Hematopoietic multipotent progenitor cell treated with erythropoietin and hydrocortisone succinate and interleukin-3 and kit ligand, for 15 days (in vitro differentiated cells): Measurements from ENCODE around the gene SEMA5A.
"Not testable (repeated sequence)": the region's sequence is repeated elsewhere in the genome, so short reads cannot be mapped to it uniquely, and the experiment has no call there.

Experiments
- DNase-seq: peaks from one replicate; pipeline ENCODE4 v3.0.0-alpha.2; 2015; ENCODE audit warnings: low spot score

SEMA5A gene

GRCh38 chr5:9438596-9439354, 107.1 kb downstream of the SEMA5A start:
- no peak for DNase-seq

GRCh38 chr5:9437741-9438240, 108.1 kb downstream of the SEMA5A start:
- DNase-seq = no peak

DNA sequence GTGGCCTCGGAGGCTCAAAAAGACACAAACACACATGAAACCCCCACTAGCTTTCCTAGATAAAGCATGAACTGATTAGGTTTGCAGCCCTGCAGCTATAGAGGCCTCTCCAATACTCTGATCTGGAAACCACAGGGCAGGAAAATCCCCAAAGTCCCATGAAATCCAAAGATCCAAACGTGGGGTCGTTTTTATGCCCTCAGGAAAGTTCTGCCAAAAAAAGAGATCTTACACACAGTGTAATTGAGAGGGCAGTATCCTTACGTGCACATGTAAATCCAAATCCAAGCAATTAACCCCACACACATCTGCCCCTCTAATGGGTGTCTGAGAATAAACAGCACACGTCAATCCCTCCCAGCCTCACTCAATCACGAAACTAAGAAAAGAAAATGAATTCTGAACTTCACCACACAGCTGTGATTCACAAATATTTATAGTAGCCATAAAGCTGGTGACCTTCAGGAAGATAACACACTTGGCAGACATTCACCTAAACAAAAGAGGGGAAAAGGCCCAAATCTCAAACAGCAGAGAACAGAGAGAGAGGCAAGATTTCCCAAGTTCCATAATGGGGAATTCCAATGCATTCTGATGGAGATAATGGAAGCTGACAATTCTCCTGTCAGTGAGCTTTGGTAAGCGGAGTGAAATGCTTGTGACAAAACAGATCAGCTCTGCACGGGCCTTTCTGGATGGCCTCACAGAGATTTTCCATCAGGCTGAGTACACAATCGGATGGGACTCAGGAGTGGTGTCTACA, 114.2 kb downstream of the SEMA5A start:
- DNase-seq = no peak

DNA sequence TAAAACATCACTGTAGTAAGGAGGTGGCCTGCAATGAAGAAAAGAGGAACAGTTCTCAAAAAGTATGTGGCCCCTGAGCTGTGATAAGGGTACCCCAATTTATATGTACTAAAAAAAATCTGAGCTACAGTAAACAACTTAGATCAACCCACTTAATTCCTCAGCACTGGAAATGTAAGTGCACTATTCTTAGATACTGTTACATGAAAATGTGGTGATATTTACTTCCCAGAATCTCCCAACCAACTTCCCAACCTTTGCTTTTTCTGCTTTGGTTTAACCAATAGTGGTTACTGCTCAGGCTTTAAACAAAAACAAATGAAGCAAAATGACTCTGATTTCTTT, 114.8 kb downstream of the SEMA5A start:
- DNase-seq = no peak

GRCh38 chr5:9430306-9430705, 115.6 kb downstream of the SEMA5A start:
- DNase-seq = no peak

DNA sequence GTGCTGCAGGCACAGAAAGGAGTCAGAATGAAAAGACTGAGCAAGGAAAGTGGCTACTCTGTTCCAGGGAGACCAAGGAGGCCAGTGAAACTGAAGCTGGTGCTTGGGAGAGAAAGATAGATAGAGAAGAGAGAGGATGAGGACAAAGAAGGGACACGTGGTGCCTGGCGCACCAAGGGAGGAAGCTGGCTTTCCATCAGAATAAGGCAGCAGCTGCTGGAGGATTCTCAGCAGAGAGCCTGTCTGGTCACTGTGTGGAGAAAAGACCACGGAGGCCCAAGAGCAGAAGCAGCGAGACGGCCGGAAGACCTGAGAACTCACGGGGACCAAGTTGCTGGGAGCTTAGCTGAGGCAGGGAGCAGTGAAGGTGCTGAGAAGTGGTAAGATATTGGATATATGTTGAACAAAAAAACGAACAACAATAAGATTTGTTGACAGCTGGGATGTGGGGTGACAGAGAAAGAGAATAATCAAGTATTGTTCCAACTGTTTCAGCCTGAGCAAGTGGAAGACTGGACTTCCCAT, 116.1 kb downstream of the SEMA5A start:
- no peak for DNase-seq

DNA sequence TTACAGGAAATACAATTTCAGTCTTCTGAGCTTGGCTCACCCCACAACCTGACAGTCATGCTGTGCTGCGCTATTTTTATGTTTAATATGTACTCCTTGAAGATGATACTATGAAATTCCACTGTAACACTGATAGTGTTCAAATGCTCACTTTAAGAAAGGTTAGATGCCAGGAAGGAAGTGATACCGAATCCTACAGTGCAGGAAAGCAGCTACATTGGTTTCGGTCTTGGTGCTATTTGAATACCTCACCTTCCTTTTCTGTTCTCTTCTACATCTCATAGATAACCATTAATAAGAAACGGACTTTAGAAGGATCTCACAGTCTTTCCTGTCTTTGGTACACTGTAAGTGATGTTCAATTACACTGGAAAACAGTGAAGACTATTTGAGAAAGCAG, 117.6 kb downstream of the SEMA5A start:
- DNase-seq = no peak

DNA sequence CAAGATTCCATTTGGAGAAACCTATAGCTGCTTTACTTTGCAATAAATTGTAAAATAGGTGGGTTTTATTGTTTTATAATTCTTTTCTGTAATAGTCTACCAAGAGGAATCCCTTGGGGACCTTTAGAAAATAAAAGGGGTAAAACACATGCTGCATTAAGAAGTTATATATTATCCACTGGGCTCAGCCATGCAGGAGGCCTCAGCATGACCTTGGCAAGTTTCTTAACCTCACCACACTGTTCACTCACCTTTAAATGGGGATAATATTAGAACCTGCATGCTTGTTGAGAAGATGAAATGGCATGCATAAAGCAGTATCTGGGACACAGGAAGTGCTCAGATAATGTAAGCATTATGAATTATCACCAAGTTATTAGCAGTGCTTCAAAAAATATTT, 120.2 kb downstream of the SEMA5A start:
- no peak for DNase-seq

DNA sequence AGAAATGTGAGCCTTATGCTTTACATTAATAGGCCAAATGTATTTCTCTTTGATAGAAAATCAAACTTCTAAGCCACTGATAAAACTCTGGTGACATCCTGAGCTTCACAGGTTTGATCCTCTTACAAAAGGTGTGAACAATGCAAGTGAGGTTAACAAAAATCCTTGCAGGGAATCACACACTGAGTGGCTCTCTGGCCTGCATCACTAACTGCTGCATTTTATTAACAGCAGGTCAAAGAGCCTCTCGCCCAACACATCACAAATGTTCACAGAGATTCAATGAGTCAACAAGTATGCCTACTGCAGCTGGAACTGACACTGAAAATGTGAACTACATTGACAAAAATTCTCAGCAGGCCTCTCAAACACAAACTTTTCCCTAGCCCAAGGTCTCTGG, 122.3 kb downstream of the SEMA5A start:
- DNase-seq = no peak

GRCh38 chr5:9421884-9422283, 124.0 kb downstream of the SEMA5A start:
- no peak for DNase-seq

DNA sequence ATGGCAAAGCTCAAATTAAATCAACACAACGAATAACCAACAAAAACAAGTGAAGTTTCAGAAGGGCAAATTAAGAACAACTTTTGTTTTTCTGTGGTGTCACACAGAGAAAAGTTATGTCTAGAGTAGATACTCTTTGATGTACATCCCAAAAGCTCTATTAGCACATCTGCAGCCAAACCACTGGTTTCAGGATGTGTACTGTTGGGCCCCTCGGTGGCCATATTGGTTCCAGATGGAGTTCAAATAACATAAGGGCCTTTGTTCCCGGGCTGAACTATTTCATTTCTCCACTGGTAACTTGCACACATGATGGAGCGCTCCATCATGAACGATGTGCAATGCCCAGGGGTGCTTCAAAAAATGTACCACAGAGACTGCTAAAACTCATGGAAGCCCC, 126.1 kb downstream of the SEMA5A start:
- DNase-seq = no peak

DNA sequence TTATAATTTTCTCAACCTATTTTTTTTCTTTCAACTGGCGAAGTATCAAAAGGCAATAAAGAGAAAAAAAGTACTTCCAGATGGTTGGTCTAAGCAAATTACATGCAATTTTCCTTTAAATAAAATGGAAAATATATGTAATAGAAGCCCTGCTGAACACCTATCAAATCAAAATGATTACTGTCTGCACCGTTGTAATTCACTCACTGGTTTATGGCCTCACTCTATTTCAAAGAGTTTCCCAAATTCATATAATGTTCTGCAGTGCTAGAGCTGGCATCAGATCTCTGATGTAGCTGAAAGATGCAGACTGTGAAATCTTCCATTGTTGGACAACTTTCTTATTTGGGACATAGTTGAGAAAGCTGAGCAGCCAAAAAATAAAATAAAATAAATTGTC, 130.3 kb downstream of the SEMA5A start:
- DNase-seq = no peak

GRCh38 chr5:9415091-9415490, 130.8 kb downstream of the SEMA5A start:
- DNase-seq = no peak

- no peak for DNase-seq
These were observed 134.7 kb downstream of the SEMA5A start for GRCh38 chr5:9411142-9411541.

GRCh38 chr5:9409413-9409960, 136.4 kb downstream of the SEMA5A start:
- DNase-seq = no peak

DNA sequence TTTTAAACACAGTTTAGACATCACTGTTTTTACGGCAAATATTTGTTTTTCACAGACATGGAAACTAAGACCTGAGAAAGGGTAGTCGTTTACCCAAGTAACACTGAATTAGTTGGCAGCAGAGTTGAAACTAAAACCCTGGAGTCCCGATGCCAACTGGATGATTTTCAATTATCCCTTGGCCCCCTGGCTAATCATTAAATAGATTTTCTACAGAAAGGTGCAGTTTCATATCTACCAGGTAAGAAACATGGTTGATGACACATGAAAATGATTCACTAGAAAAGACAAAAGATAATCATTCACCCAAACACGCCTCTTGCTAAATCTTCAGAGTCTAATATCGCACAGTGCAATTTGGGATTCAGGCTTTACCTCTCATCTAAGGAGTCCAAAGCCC, 136.9 kb downstream of the SEMA5A start:
- DNase-seq = no peak

DNA sequence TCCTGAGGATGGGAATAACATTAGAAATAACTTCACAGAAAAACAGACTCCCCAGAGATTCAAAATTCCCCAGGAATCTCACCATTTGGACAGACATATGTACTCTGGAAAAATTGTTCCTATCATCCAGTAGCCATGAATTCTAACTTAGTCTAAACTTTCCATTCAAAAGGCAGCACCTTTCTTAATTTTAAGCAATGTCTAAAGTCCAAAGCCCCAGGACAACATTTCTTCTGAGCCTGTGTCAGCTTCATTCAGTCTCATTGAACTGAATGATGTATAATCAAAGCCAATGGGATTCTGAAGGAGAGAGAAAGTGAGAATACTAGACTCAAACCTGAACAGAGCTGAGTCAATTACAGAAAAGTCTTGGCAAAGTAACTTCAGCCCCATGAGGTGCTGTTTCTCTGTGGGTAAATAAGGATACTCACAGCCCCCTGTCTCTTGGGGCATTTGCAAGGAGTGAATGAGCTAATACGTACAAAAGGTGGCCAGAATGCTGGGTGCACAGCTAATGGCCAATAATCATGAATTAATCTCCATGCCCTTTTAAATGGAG, 140.6 kb downstream of the SEMA5A start:
- DNase-seq = no peak

GRCh38 chr5:9401786-9402472, 143.9 kb downstream of the SEMA5A start:
- DNase-seq = no peak

- DNase-seq = not testable (repeated sequence)
These were observed 146.1 kb downstream of the SEMA5A start for GRCh38 chr5:9399783-9400182.

- no peak for DNase-seq
These were observed 146.8 kb downstream of the SEMA5A start for GRCh38 chr5:9399094-9399493.

- DNase-seq = no peak
These were observed 147.6 kb downstream of the SEMA5A start for GRCh38 chr5:9398227-9398626.

GRCh38 chr5:9396285-9396770, 149.5 kb downstream of the SEMA5A start:
- no peak for DNase-seq
